Trophoblast cell (in vitro differentiated cells and primary cell): ENCODE measurements around the gene MPP3.

Source experiments
- DNase-seq, 2 donors: peaks; one replicate each; pipeline ENCODE4 v3.0.0-alpha.2; 2016
- H2AFZ ChIP-seq: 2 replicates; pipeline ENCODE4 v1.6.1; 2013; ENCODE audit warnings: low read length, moderate library complexity, mild to moderate bottlenecking; ENCODE audit not compliant: insufficient read depth, poor library complexity
- H2AK5ac ChIP-seq: 2 replicates; pipeline ENCODE4 v1.6.1; 2013; ENCODE audit warnings: mild to moderate bottlenecking, low read length
- H2BK120ac ChIP-seq: 2 replicates; pipeline ENCODE4 v1.6.1; 2013; ENCODE audit warnings: low read length, mild to moderate bottlenecking, moderate library complexity; ENCODE audit not compliant: insufficient read depth, poor library complexity
- H2BK12ac ChIP-seq: 2 replicates; pipeline ENCODE4 v1.6.1; 2013; ENCODE audit warnings: mild to moderate bottlenecking, low read length, moderate library complexity
- H2BK5ac ChIP-seq: 2 replicates; pipeline ENCODE4 v1.6.1; 2013; ENCODE audit warnings: low read length, low read depth, moderate library complexity, mild to moderate bottlenecking; ENCODE audit not compliant: poor library complexity
- H3K14ac ChIP-seq: 2 replicates; pipeline ENCODE4 v1.6.1; 2013; ENCODE audit warnings: mild to moderate bottlenecking, low read length
- H3K18ac ChIP-seq: 2 replicates; pipeline ENCODE4 v1.6.1; 2013; ENCODE audit warnings: mild to moderate bottlenecking, low read length
- H3K23ac ChIP-seq: 2 replicates; pipeline ENCODE4 v1.6.1; 2013; ENCODE audit warnings: low read length
- H3K27ac ChIP-seq: 2 replicates; pipeline ENCODE4 v1.5.1; 2013; ENCODE audit warnings: low read depth, mild to moderate bottlenecking, inconsistent platforms, low read length, moderate library complexity
- H3K27me3 ChIP-seq: 2 replicates; pipeline ENCODE4 v1.6.1; 2013; ENCODE audit warnings: inconsistent platforms, mild to moderate bottlenecking, low read length, moderate library complexity; ENCODE audit not compliant: insufficient read depth
- H3K36me3 ChIP-seq, 2 experiments: 1 replicate in 1 of 2; 2 replicates in 1 of 2; pipeline ENCODE4 v1.6.1; 2013; ENCODE audit warnings: low read length in 2 of 2, mild to moderate bottlenecking in 2 of 2, moderate library complexity in 1 of 2; ENCODE audit not compliant: insufficient read depth in 2 of 2, control insufficient read depth in 1 of 2
- H3K4ac ChIP-seq: 2 replicates; pipeline ENCODE4 v1.6.1; 2013; ENCODE audit warnings: low read depth, mild to moderate bottlenecking, low read length, moderate library complexity
- H3K4me1 ChIP-seq, 2 experiments: 1 replicate in 1 of 2; 2 replicates in 1 of 2; pipeline ENCODE4 v1.6.1; 2013; ENCODE audit warnings: low read length in 2 of 2, mild to moderate bottlenecking in 2 of 2, moderate library complexity in 1 of 2; ENCODE audit not compliant: insufficient read depth in 2 of 2, control insufficient read depth in 1 of 2
- H3K4me2 ChIP-seq: 2 replicates; pipeline ENCODE4 v1.6.1; 2013; ENCODE audit warnings: inconsistent platforms, mild to moderate bottlenecking, low read length, moderate library complexity
- H3K4me3 ChIP-seq: 2 replicates; pipeline ENCODE4 v1.5.1; 2013; ENCODE audit warnings: mild to moderate bottlenecking, low read depth, low read length, inconsistent platforms
- H3K79me1 ChIP-seq: one replicate; pipeline ENCODE4 v1.6.1; 2013; ENCODE audit warnings: low read length
- H3K79me2 ChIP-seq: 2 replicates; pipeline ENCODE4 v1.6.1; 2013; ENCODE audit warnings: low read length, mild to moderate bottlenecking; ENCODE audit not compliant: control insufficient read depth, insufficient read depth, poor library complexity
- H3K9ac ChIP-seq: 2 replicates; pipeline ENCODE4 v1.6.1; 2013; ENCODE audit warnings: mild to moderate bottlenecking, low read length
- H3K9me3 ChIP-seq: 2 replicates; pipeline ENCODE4 v1.6.1; 2013; ENCODE audit warnings: low read depth, mild to moderate bottlenecking, control low read depth, inconsistent platforms, low read length; ENCODE audit not compliant: insufficient read depth
- H4K12ac ChIP-seq: 2 replicates; pipeline ENCODE4 v1.6.1; 2013; ENCODE audit warnings: low read depth, mild to moderate bottlenecking, low read length, moderate library complexity
- H4K8ac ChIP-seq: 2 replicates; pipeline ENCODE4 v1.6.1; 2013; ENCODE audit warnings: low read depth, mild to moderate bottlenecking, low read length, moderate library complexity
- H4K91ac ChIP-seq: one replicate; pipeline ENCODE4 v1.6.1; 2013; ENCODE audit warnings: low read depth, mild to moderate bottlenecking, low read length, moderate library complexity
- WGBS: extraction: QIAGEN DNeasy Blood & Tissue Kit; methylation state at CpG from one replicate; pipeline ENCODE4 v1.1.7; 2013; ENCODE audit warnings: missing lambda C conversion rate; ENCODE audit not compliant: insufficient read length, insufficient coverage; ENCODE audit errors: extremely low coverage; 5-methylcytosine and 5-hydroxymethylcytosine counted together

The MPP3 gene

DNA sequence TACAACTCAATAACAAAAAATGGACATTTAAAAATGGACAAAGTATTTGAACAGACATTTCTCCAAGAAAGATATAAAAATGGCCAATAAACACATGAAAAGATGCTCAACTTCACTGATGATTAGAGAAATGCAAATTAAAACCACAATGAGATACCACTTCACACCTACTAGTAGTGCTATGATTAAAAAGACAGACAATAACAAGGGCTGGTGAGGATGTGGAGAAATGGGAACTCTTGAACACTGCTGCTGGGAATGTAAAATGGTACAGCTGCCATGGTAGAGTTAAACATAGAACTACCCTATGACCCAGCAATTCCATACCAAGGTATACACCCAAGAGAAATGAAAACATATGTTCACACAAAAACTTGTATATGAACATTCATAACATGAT, 27.8 kb downstream of the MPP3 start:
- Histone ChIP-seq H3K18ac (no peak overlapping the region), H3K9me3 (no peaks in the 10 kb centered on the region), H2AK5ac (no peak overlapping the region), H2AFZ (no peak overlapping the region), H3K14ac (no peak overlapping the region), H3K4me2 (no peak overlapping the region), H4K91ac (no peak overlapping the region), H3K4me1 (peaks cover 0 to 2% of the 10 kb centered on the region in 2 experiments), H2BK5ac (no peak overlapping the region), H2BK120ac (no peak overlapping the region), H3K4me3 (no peak overlapping the region), H3K27me3 (no peaks in the 10 kb centered on the region), H4K8ac (no peak overlapping the region), H3K23ac (no peak overlapping the region), H3K36me3 (no peaks in the 10 kb centered on the region), H3K79me2 (no peaks in the 10 kb centered on the region), H3K9ac (no peak overlapping the region), H4K12ac (no peak overlapping the region), H3K27ac (no peak overlapping the region), H3K4ac (no peak overlapping the region), H2BK12ac (no peak overlapping the region), H3K79me1 (no peaks in the 10 kb centered on the region)
- DNase-seq: no peak

DNA sequence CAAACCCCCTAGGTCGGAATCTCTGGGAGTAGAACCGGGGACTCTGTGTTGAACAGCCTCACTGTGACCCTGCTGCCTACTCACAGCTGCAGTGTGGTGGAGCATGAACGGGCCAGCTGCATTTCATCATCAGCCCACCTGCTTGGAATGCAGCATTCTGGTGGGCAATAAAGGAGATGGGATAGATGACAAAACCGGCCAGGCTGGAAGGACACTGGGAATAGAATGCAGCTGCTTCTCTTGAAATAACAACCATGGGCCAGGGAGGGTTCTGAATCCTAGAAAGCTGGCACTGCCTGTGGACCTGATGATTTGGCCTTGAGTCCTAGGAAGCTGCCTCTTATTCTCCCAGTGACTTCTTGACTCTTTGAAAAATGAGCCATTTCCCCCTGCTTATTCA, 29.2 kb downstream of the MPP3 start:
- Histone ChIP-seq H2AK5ac (no peak overlapping the region), H3K36me3 (no peaks in the 10 kb centered on the region), H2BK5ac (no peak overlapping the region), H4K91ac (no peak overlapping the region), H4K12ac (no peak overlapping the region), H3K4me2 (no peak overlapping the region), H3K27me3 (no peaks in the 10 kb centered on the region), H2BK120ac (no peak overlapping the region), H3K18ac (no peak overlapping the region), H3K27ac (no peak overlapping the region), H3K79me2 (no peaks in the 10 kb centered on the region), H3K9me3 (no peaks in the 10 kb centered on the region), H4K8ac (no peak overlapping the region), H2BK12ac (no peak overlapping the region), H3K14ac (no peak overlapping the region), H3K9ac (peak overlapping the region; percentile 4), H3K4ac (no peak overlapping the region), H3K4me3 (no peak overlapping the region), H3K79me1 (no peaks in the 10 kb centered on the region), H2AFZ (no peak overlapping the region), H3K4me1 (peaks cover 0 to 2% of the 10 kb centered on the region in 2 experiments), H3K23ac (no peak overlapping the region)
- no peak for DNase-seq
- no CpG with 5 or more reads among the region's 4 CpGs for WGBS

DNA sequence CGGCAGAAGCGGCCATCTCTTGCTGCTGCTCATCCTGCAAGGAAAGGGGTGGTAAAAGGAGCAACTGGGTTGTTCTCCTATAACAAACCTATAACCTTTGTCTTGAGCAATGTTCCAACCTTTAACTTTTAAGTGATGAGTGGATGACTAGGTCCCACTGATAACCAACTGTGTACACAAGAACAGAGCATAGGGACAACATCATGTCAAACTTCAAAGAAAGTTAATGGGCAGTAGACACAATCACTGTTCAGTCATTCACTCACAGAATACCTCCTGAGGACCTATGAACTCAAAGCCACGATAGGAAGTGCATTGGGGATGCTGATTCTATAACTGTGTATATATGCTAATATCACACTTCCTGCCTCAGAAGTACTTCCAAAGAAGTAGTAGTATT, 31.1 kb downstream of the MPP3 start:
- Histone ChIP-seq H2BK5ac (no peak overlapping the region), H3K4ac (no peak overlapping the region), H3K14ac (no peak overlapping the region), H4K8ac (no peak overlapping the region), H2BK12ac (no peak overlapping the region), H3K18ac (no peak overlapping the region), H2AK5ac (no peak overlapping the region), H3K79me1 (no peaks in the 10 kb centered on the region), H3K9me3 (no peaks in the 10 kb centered on the region), H4K91ac (no peak overlapping the region), H3K4me3 (no peak overlapping the region), H2BK120ac (no peak overlapping the region), H3K23ac (no peak overlapping the region), H3K4me2 (no peak overlapping the region), H4K12ac (no peak overlapping the region), H3K36me3 (no peaks in the 10 kb centered on the region), H3K79me2 (no peaks in the 10 kb centered on the region), H2AFZ (no peak overlapping the region), H3K4me1 (peaks cover 0 to 2% of the 10 kb centered on the region in 2 experiments), H3K27ac (no peak overlapping the region), H3K9ac (no peak overlapping the region), H3K27me3 (no peaks in the 10 kb centered on the region)
- WGBS: no CpG with 5 or more reads among the region's 3 CpGs
- no peak for DNase-seq

DNA sequence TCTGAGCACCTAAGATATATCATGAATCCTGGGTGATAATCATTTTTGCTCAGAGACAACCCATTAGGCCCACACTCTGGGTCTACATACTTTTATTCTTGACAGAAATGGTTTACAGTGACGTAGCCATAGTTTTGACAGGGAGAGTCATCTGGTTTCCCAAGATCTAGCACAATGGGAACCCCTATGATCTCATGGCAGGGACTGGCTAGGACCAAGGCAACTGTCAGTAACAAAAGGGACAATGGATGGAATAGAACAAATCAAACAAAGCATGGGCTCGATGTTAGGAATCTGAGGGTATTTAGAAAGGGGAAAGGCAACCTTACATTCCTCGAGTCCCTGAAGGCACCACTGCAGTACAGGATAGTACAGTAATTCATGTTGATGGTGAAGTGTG, 32.2 kb downstream of the MPP3 start:
- Histone ChIP-seq H3K4me1 (peaks cover 0 to 2% of the 10 kb centered on the region in 2 experiments), H2AK5ac (no peak overlapping the region), H3K9ac (no peak overlapping the region), H3K23ac (no peak overlapping the region), H3K27ac (no peak overlapping the region), H2AFZ (no peak overlapping the region), H3K14ac (no peak overlapping the region), H3K79me2 (no peaks in the 10 kb centered on the region), H2BK120ac (no peak overlapping the region), H2BK5ac (no peak overlapping the region), H4K91ac (no peak overlapping the region), H4K8ac (no peak overlapping the region), H3K36me3 (no peaks in the 10 kb centered on the region), H3K27me3 (no peaks in the 10 kb centered on the region), H3K79me1 (no peaks in the 10 kb centered on the region), H2BK12ac (no peak overlapping the region), H3K4ac (no peak overlapping the region), H4K12ac (no peak overlapping the region), H3K9me3 (no peaks in the 10 kb centered on the region), H3K18ac (no peak overlapping the region), H3K4me2 (no peak overlapping the region), H3K4me3 (no peak overlapping the region)
- WGBS: no CpG with 5 or more reads among the region's 3 CpGs
- no peak for DNase-seq
